IPS-18a (cell line): ENCODE results near the gene ZFPM1.

Source experiments
- H3K27ac ChIP-seq: one replicate; pipeline ENCODE4 v1.5.1; 2013; ENCODE audit warnings: low read length
- H3K27me3 ChIP-seq: one replicate; pipeline ENCODE4 v1.6.1; 2013; ENCODE audit warnings: mild to moderate bottlenecking, low read length; ENCODE audit not compliant: control insufficient read depth, insufficient read depth
- H3K36me3 ChIP-seq: one replicate; pipeline ENCODE4 v1.6.1; 2013; ENCODE audit warnings: low read depth, low read length; ENCODE audit not compliant: control insufficient read depth
- H3K4me1 ChIP-seq: one replicate; pipeline ENCODE4 v1.6.1; 2013; ENCODE audit warnings: low read depth, low read length; ENCODE audit not compliant: control insufficient read depth
- H3K4me3 ChIP-seq: one replicate; pipeline ENCODE4 v1.5.1; 2013; ENCODE audit warnings: low read length
- H3K9ac ChIP-seq: one replicate; pipeline ENCODE4 v1.6.1; 2013; ENCODE audit warnings: mild to moderate bottlenecking, low read length, moderate library complexity
- H3K9me3 ChIP-seq: one replicate; pipeline ENCODE4 v1.6.1; 2013; ENCODE audit warnings: low read depth, low read length; ENCODE audit not compliant: control insufficient read depth

Gene ZFPM1

DNA sequence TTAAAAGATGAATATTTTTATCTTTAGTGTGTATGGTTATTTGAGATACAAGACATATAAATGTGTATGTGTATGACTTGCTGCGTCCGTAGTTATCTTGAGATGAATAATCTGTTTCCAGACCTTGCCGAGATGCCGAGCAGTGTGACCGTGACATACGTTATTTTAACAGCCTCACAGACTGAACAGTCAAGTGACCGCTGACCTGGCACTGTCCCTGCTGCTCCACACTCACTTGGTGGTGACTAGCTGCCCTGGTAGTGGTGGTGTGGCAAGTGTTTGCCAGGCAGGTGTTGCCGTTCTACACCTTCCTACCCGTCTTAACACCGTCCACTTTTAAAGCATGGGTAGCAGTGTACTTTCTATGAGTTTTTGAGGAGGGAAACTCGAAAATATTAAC, 122.2 kb downstream of the ZFPM1 start:
- H3K4me1 ChIP-seq = peaks cover 6% of the 10 kb centered on the region
- peaks cover 35% of the 10 kb centered on the region for H3K36me3 ChIP-seq
- no peak overlapping the region for H3K27ac ChIP-seq
- no peaks in the 10 kb centered on the region for H3K9me3 ChIP-seq
- no peak overlapping the region for H3K4me3 ChIP-seq
- H3K27me3 ChIP-seq = no peaks in the 10 kb centered on the region
- H3K9ac ChIP-seq = no peak overlapping the region

- Histone ChIP-seq H3K4me1 (peaks cover 3% of the 10 kb centered on the region), H3K27me3 (no peaks in the 10 kb centered on the region), H3K9me3 (no peaks in the 10 kb centered on the region), H3K27ac (no peak overlapping the region), H3K4me3 (no peak overlapping the region), H3K9ac (no peak overlapping the region), H3K36me3 (peaks cover 35% of the 10 kb centered on the region)
These were observed 123.2 kb downstream of the ZFPM1 start for GRCh38 chr16:88576307-88576706.

DNA sequence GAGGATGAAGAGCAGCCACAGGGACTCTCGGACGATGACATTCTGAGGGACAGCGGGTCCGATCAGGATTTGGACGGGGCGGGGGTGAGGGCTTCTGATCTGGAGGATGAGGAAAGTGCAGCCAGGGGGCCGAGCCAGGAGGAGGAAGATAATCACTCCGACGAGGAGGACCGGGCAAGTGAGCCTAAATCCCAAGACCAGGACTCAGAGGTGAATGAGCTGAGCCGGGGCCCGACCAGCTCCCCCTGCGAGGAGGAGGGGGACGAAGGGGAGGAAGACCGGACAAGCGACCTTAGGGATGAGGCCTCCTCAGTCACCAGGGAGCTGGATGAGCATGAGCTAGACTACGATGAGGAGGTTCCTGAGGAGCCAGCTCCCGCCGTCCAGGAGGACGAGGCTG, 124.1 kb downstream of the ZFPM1 start:
- Histone ChIP-seq H3K27ac (no peak overlapping the region), H3K4me3 (no peak overlapping the region), H3K9me3 (no peaks in the 10 kb centered on the region), H3K9ac (no peak overlapping the region), H3K27me3 (no peaks in the 10 kb centered on the region), H3K36me3 (peaks cover 35% of the 10 kb centered on the region), H3K4me1 (no peaks in the 10 kb centered on the region)

DNA sequence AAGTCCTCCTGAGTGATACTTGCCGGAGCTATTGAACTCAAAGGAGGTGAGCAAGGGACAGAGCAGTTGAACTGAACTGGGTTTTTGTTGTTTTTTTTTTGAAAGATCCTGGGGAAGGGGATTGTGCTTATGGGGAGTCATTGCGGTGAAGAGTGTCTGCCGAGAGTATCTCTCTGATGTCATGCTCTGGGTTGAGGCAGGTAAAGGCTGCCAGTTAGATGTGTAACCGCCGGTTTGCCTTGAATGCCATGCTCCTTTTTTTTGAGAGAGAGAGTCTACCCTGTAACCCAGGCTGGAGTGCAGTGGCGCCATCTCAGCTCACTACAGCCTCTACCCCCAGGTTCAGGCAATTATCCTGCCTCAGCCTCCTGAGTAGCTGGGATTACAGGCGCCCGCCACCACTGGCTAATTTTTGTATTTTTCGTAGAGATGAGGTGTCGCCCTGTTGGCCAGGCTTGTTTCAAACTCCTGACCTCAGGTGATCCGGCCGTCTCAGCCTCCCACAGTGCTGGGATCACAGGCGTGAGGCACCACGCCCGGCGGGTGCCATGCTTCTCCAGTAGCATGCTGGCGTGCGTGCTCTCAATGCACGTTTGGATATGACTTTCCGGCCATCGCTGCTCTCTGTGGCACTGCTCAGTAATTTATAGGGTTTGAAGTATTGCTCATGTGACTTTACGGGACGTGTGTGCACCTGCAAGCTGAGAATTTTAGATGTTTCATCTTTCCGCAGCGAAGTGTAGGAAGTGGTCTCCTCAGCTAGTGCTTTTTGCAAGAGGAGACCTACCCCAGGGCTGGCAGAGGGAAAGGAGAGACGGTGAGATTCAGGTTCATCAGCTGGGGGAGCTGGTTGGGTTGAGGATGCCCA, 125.6 kb downstream of the ZFPM1 start:
- no peaks in the 10 kb centered on the region for H3K27me3 ChIP-seq
- no peak overlapping the region for H3K9ac ChIP-seq
- H3K9me3 ChIP-seq = no peaks in the 10 kb centered on the region
- no peak overlapping the region for H3K4me3 ChIP-seq
- no peak overlapping the region for H3K27ac ChIP-seq
- no peaks in the 10 kb centered on the region for H3K4me1 ChIP-seq
- H3K36me3 ChIP-seq = peaks cover 36% of the 10 kb centered on the region

- no peak overlapping the region for H3K4me3 ChIP-seq
- no peak overlapping the region for H3K27ac ChIP-seq
- H3K4me1 ChIP-seq = no peaks in the 10 kb centered on the region
- no peaks in the 10 kb centered on the region for H3K27me3 ChIP-seq
- no peaks in the 10 kb centered on the region for H3K9me3 ChIP-seq
- H3K36me3 ChIP-seq = peaks cover 37% of the 10 kb centered on the region
- H3K9ac ChIP-seq = no peak overlapping the region
These were observed 127.3 kb downstream of the ZFPM1 start for GRCh38 chr16:88580371-88580770.

DNA sequence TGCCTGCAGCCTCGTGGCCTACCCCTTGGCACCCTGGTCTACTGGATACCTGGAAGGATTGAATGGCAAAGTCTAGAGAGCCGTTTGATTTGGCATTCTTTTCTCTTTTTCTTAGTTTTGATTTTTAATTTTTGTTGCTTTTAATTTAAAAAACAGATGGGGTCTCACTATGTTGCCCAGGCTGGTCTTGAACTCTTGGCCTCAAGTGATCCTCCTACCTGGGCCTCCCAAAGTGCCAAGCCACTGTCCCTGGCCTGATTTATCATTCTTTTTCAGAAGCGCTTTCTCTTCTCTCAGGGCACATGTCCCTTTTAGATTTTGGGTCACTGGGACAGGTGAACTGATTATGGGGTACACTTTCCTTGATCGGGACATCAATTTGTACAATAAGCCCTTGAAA, 128.0 kb downstream of the ZFPM1 start:
- Histone ChIP-seq H3K9me3 (no peaks in the 10 kb centered on the region), H3K9ac (no peak overlapping the region), H3K27ac (no peak overlapping the region), H3K4me1 (no peaks in the 10 kb centered on the region), H3K27me3 (no peaks in the 10 kb centered on the region), H3K4me3 (no peak overlapping the region), H3K36me3 (peaks cover 37% of the 10 kb centered on the region)

GRCh38 chr16:88582912-88583575, 130.0 kb downstream of the ZFPM1 start:
- H3K9me3 ChIP-seq = no peaks in the 10 kb centered on the region
- H3K36me3 ChIP-seq = peaks cover 34% of the 10 kb centered on the region
- H3K4me3 ChIP-seq = no peak overlapping the region
- H3K27me3 ChIP-seq = no peaks in the 10 kb centered on the region
- H3K9ac ChIP-seq = no peak overlapping the region
- no peaks in the 10 kb centered on the region for H3K4me1 ChIP-seq
- no peak overlapping the region for H3K27ac ChIP-seq

DNA sequence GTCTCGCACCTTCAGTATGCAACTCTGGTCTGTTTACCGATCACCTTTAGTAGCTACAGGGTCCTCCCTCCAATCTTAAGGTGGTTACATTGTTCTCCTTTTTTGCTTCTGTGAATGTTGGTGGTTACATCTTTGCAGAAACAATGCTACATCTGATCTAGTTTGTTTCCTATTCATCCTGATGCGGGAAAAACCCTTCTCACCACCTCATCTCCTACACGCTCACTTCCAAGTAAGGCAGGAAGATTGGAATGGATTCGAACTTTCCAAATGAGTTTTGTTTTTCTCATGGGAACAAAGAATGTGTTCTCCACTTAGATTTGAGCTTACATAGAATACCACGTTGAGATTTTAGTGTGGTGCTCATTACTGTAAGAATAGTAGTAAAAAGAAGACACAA, 131.6 kb downstream of the ZFPM1 start:
- H3K36me3 ChIP-seq = peaks cover 40% of the 10 kb centered on the region
- no peaks in the 10 kb centered on the region for H3K4me1 ChIP-seq
- no peak overlapping the region for H3K27ac ChIP-seq
- H3K9ac ChIP-seq = no peak overlapping the region
- H3K4me3 ChIP-seq = no peak overlapping the region
- no peaks in the 10 kb centered on the region for H3K9me3 ChIP-seq
- H3K27me3 ChIP-seq = no peaks in the 10 kb centered on the region

- no peak overlapping the region for H3K4me3 ChIP-seq
- H3K27me3 ChIP-seq = no peaks in the 10 kb centered on the region
- H3K9ac ChIP-seq = no peak overlapping the region
- H3K4me1 ChIP-seq = no peaks in the 10 kb centered on the region
- H3K9me3 ChIP-seq = no peaks in the 10 kb centered on the region
- peaks cover 46% of the 10 kb centered on the region for H3K36me3 ChIP-seq
- H3K27ac ChIP-seq = no peak overlapping the region
These were observed 132.2 kb downstream of the ZFPM1 start for GRCh38 chr16:88585269-88585668.

GRCh38 chr16:88585927-88586581, 133.0 kb downstream of the ZFPM1 start:
- H3K27me3 ChIP-seq = no peaks in the 10 kb centered on the region
- H3K36me3 ChIP-seq = peaks cover 50% of the 10 kb centered on the region
- H3K4me3 ChIP-seq = no peak overlapping the region
- H3K9ac ChIP-seq = no peak overlapping the region
- H3K9me3 ChIP-seq = no peaks in the 10 kb centered on the region
- H3K27ac ChIP-seq = no peak overlapping the region
- no peaks in the 10 kb centered on the region for H3K4me1 ChIP-seq
